Hepatocyte (in vitro differentiated cells): ENCODE data around the gene ADAMTS3. TPM values are rescaled to one million over a fixed set of nuclear protein-coding genes. Genes with fewer than 3 reads are reported as not detected.
"Not testable (repeated sequence)": the region's sequence is repeated elsewhere in the genome, so short reads cannot be mapped to it uniquely, and the experiment has no call there.

Experiments used
- DNase-seq: peaks from one replicate; pipeline ENCODE4 v3.0.0-alpha.2; 2016; ENCODE audit warnings: low spot score
- H2AFZ ChIP-seq: fragments of 200-600 bp; sonication (generic); 2 replicates; pipeline ENCODE4 v1.6.0; 2016; ENCODE audit warnings: antibody characterized with exemption, mild to moderate bottlenecking
- H3K27ac ChIP-seq: fragments of 200-600 bp; sonication (generic); 2 replicates; pipeline ENCODE4 v1.5.1; 2016; ENCODE audit warnings: mild to moderate bottlenecking
- H3K27me3 ChIP-seq: fragments of 200-600 bp; sonication (generic); 2 replicates; pipeline ENCODE4 v1.6.1; 2016
- H3K36me3 ChIP-seq: fragments of 200-600 bp; sonication (generic); replicated peaks from 2 replicates; pipeline ENCODE4 v1.5.1; 2016; ENCODE audit warnings: low read depth; ENCODE audit not compliant: insufficient read depth
- H3K4me1 ChIP-seq: fragments of 200-600 bp; sonication (generic); 2 replicates; pipeline ENCODE4 v1.5.1; 2016; ENCODE audit warnings: mild to moderate bottlenecking, moderate library complexity; ENCODE audit not compliant: insufficient read depth
- H3K4me2 ChIP-seq: fragments of 200-600 bp; sonication (generic); 2 replicates; pipeline ENCODE4 v1.6.0; 2016
- H3K4me3 ChIP-seq: fragments of 200-600 bp; sonication (generic); 2 replicates; pipeline ENCODE4 v1.5.1; 2016; ENCODE audit warnings: mild to moderate bottlenecking
- H3K79me2 ChIP-seq: fragments of 200-600 bp; sonication (generic); 2 replicates; pipeline ENCODE4 v1.6.0; 2017; ENCODE audit warnings: mild to moderate bottlenecking
- H3K9me2 ChIP-seq: fragments of 200-600 bp; sonication (generic); replicated peaks from 2 replicates; pipeline ENCODE4 v1.6.0; 2017; ENCODE audit warnings: mild to moderate bottlenecking; ENCODE audit not compliant: insufficient read depth
- H3K9me3 ChIP-seq: fragments of 200-600 bp; sonication (generic); 2 replicates; pipeline ENCODE4 v1.5.1; 2016; ENCODE audit warnings: low read depth, mild to moderate bottlenecking
- H4K20me1 ChIP-seq: fragments of 200-600 bp; sonication (generic); 2 replicates; pipeline ENCODE4 v1.6.0; 2016; ENCODE audit warnings: mild to moderate bottlenecking; ENCODE audit not compliant: insufficient read depth, poor library complexity, severe bottlenecking
- CTCF ChIP-seq: fragments of 200-600 bp; sonication (generic); IDR thresholded peaks from 2 replicates; pipeline ENCODE4 v1.5.1; 2016; ENCODE audit warnings: antibody characterized with exemption, mild to moderate bottlenecking; ENCODE audit not compliant: poor library complexity
- EZH2 ChIP-seq: fragments of 200-600 bp; sonication (generic); IDR thresholded peaks from 2 replicates; pipeline ENCODE4 v1.6.1; 2016; ENCODE audit warnings: antibody characterized with exemption, mild to moderate bottlenecking, borderline replicate concordance
- EZH2phosphoT487 ChIP-seq: fragments of 200-600 bp; sonication (generic); IDR thresholded peaks from one replicate; pipeline ENCODE4 v1.6.1; 2018; ENCODE audit warnings: antibody characterized with exemption, mild to moderate bottlenecking, low read depth, moderate library complexity; ENCODE audit not compliant: unreplicated experiment, severe bottlenecking
- WGBS: methylation state at CpG from one replicate; pipeline ENCODE4 v1.1.6; 2016; ENCODE audit warnings: low lambda C conversion rate; ENCODE audit errors: missing lambda C conversion rate; 5-methylcytosine and 5-hydroxymethylcytosine counted together
- polyA plus RNA-seq: library from polyadenylated mRNA; unstranded; fragments of >200 nt; fragmentation: Nextera tagmentation; extraction: Ambion mirVana; gene quantifications from 2 replicates; pipeline ENCODE4 v1.2.1, GENCODE V29; 2016
- total RNA-seq: library from RNA; depleted of rRNA; stranded (reverse); fragments of >200 nt; gene quantifications from 2 replicates; pipeline ENCODE4 v1.2.3, GENCODE V29; 2014

ADAMTS3 gene
- total and polyA plus RNA-seq, 2 experiments from 2014 or later: 0.59 to 5.8 TPM

- Histone ChIP-seq H3K4me3 (no peak overlapping the region), H3K4me1 (no peaks in the 10 kb centered on the region), H2AFZ (no peak overlapping the region), H3K27ac (no peak overlapping the region), H3K4me2 (no peak overlapping the region), H3K9me2 (no peaks in the 10 kb centered on the region), H3K9me3 (no peaks in the 10 kb centered on the region), H3K36me3 (no peaks in the 10 kb centered on the region), H4K20me1 (no peaks in the 10 kb centered on the region), H3K27me3 (no peaks in the 10 kb centered on the region), H3K79me2 (no peaks in the 10 kb centered on the region)
- no peak for TF ChIP-seq EZH2phosphoT487
- no peak for DNase-seq
- WGBS: 84% methylated on average over 5 of the region's 5 CpGs
Measured at GRCh38 chr4:72430988-72431387, 138.0 kb downstream of the ADAMTS3 start.

GRCh38 chr4:72430050-72430449 is 139.0 kb downstream of the ADAMTS3 start:
- no peaks in the 10 kb centered on the region for H3K9me2 ChIP-seq
- no peak for DNase-seq
- no peaks in the 10 kb centered on the region for H3K79me2 ChIP-seq
- no peak overlapping the region for H3K4me3 ChIP-seq
- H3K36me3 ChIP-seq: no peaks in the 10 kb centered on the region
- H4K20me1 ChIP-seq: no peaks in the 10 kb centered on the region
- H3K4me1 ChIP-seq: no peaks in the 10 kb centered on the region
- H2AFZ ChIP-seq: no peak overlapping the region
- TF ChIP-seq CTCF (no peak), EZH2phosphoT487 (no peak), EZH2 (no peak)
- H3K27me3 ChIP-seq: no peaks in the 10 kb centered on the region
- H3K4me2 ChIP-seq: no peak overlapping the region
- H3K9me3 ChIP-seq: no peaks in the 10 kb centered on the region
- no peak overlapping the region for H3K27ac ChIP-seq

- Histone ChIP-seq H3K9me2 (no peaks in the 10 kb centered on the region), H3K4me1 (no peaks in the 10 kb centered on the region), H3K4me2 (no peak overlapping the region), H3K9me3 (no peaks in the 10 kb centered on the region), H3K27me3 (no peaks in the 10 kb centered on the region), H3K79me2 (no peaks in the 10 kb centered on the region), H3K27ac (no peak overlapping the region), H3K4me3 (no peak overlapping the region), H2AFZ (no peak overlapping the region), H3K36me3 (no peaks in the 10 kb centered on the region), H4K20me1 (no peaks in the 10 kb centered on the region)
- WGBS: 92% methylated on average over 4 of the region's 4 CpGs
- DNase-seq: no peak
- no peak for TF ChIP-seq CTCF
- TF ChIP-seq EZH2phosphoT487: no peak
- TF ChIP-seq EZH2: no peak
Measured at GRCh38 chr4:72429397-72429889, 139.6 kb downstream of the ADAMTS3 start.

- DNase-seq: no peak
- Histone ChIP-seq H3K27me3 (no peaks in the 10 kb centered on the region), H3K4me2 (no peak overlapping the region), H3K9me2 (no peaks in the 10 kb centered on the region), H3K4me3 (no peak overlapping the region), H3K79me2 (no peaks in the 10 kb centered on the region), H3K27ac (no peak overlapping the region), H2AFZ (no peak overlapping the region), H4K20me1 (no peaks in the 10 kb centered on the region), H3K36me3 (no peaks in the 10 kb centered on the region), H3K4me1 (no peaks in the 10 kb centered on the region), H3K9me3 (no peaks in the 10 kb centered on the region)
- no peak for TF ChIP-seq EZH2phosphoT487
- no peak for TF ChIP-seq EZH2
- TF ChIP-seq CTCF: no peak
Measured at GRCh38 chr4:72427057-72427456, 142.0 kb downstream of the ADAMTS3 start.

GRCh38 chr4:72425908-72426307 is 143.1 kb downstream of the ADAMTS3 start:
- not testable (repeated sequence) for H4K20me1 ChIP-seq, H3K36me3 ChIP-seq, H3K79me2 ChIP-seq, H3K4me1 ChIP-seq, H3K4me3 ChIP-seq, H3K9me2 ChIP-seq, H2AFZ ChIP-seq, DNase-seq, H3K9me3 ChIP-seq, H3K4me2 ChIP-seq, H3K27me3 ChIP-seq, H3K27ac ChIP-seq
